Stimulated activated CD4-positive, alpha-beta T cell treated with anti-CD3 and anti-CD28 coated beads, Interleukin-12 subunit alpha, Interleukin-12 subunit beta, amount 100 ng/mL, for 24 hours (primary cell): ENCODE results near the gene DRD3.

Source experiments
- DNase-seq, 2 experiments: peaks; one replicate each; pipeline ENCODE4 v3.0.0-alpha.2; 2020; ENCODE audit warnings: low read depth in 2 of 2

DRD3 gene

DNA sequence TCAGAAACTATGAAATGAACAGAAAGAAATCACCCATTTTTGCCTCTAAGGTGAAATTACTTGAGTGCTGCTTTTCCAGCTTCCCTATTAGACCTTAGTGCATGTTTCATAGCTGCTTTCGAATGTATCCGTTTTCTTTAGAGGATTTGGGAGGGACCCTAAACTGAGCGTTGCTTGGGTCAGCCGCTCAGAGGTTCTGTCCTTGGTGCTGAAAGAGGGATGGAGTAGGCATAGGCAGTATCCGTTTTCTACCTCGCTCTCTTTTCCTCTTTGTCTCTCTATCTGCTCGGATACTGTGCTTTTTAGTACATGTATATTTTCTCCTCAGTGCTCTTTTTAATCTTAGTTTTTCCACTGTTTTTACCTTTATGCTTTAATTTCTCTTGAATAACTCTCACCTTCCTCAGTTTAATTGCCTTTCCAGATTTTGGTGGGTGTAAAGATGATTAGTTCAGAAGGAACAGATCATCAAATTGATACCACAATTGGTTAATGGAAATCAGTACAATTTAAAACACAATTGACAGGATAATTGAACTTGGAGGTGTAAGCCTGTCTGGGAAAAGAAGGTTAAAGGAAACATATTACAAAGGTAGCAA, at the start of gene DRD3:
TSS of gene DRD3 (minus strand) at position 283 of the 599 bp plus-strand sequence. CDS start 7,060 bp downstream, outside the sequence.
- no peak for DNase-seq

GRCh38 chr3:114227076-114227475, 48.2 kb upstream of the DRD3 start:
- no peak for DNase-seq

DNA sequence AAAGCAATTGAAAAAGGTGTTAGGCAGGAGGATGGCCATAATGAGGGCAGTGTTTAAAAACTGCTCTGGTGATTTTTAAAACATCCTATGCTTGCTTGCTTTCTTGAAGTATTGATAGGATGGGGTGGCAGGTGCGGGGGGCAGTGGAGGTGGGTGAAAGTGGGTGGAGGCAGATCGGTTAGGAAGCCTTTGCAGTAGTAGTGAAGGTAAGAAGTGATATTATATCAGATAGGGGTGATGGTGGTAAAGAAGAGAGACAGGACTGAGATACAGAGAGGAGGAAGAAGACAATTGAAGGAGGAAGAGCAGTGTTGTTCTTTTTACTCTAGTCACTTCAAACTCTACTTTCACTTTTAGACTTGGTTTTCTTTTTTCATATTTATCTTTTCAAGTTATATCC, 47.5 kb upstream of the DRD3 start:
- no peak for DNase-seq

GRCh38 chr3:114223143-114223542, 44.3 kb upstream of the DRD3 start:
- no peak for DNase-seq

- no peak for DNase-seq
These were observed 43.0 kb upstream of the DRD3 start for GRCh38 chr3:114221881-114222264.

DNA sequence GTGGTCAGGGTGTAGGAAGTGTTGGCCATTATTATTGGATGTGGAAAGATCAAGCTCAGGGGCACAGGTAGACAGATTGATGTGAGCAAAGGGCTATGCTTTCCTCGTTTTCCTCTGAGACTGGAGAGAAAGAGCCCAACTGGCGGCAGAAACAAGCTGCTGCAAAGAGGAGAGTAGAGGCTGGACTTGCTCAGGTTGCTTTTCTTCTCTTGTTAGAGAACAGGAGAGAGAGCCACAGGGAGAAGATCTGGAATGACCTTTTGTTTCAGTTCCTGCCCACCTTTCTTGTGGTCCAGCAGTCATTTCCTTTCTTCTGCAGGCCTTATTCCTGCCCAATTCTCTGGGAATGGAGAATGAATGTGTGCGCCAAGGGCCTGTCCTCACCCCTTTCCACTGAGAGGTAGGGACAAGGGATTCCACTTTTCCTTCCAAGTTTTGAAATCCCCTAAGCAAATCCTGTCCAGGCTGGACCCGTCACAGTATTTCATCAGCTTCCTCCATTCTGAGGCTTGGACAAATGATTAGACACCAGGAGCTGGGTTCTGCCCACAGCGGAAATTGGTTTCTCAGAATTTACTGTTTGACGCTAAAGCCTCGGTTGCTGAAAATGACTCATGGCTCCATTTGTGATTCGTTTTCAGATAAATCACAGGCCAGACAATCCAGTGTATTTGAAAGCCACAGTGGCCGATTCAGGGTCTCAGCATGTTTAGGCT, 42.5 kb upstream of the DRD3 start:
- peak in 1 of 2 experiments; percentile 22 for DNase-seq

- no peak for DNase-seq
These were observed 40.9 kb upstream of the DRD3 start for GRCh38 chr3:114219741-114220140.

DNA sequence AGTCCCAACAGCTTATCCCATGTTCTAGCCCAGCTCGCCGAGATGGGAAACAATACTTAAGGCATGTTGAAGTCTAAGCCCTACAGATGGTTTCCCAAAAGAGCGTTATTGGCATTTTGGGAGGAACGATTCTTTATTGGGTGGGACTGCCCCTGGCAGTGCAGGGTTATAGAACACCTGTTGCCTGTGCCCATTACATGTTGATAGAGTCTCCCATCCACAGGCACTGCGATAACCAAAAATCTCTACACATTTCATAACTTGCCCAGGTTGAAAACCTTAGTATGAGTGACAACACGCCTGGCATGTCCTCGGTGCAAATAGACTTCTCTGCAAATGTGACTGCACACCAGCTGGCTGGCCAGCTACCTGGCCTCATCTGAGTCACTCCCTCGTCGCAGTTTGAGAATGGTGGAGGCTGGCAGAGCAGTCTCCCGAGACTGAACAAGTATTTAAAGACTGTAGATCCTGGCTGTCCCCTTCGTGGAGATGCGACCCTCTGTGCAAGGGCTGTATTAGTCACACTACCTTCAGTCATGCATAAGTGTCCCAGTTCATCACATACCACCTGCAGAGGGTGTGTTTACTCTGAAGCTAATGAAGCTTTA, 39.8 kb upstream of the DRD3 start:
- no peak for DNase-seq

DNA sequence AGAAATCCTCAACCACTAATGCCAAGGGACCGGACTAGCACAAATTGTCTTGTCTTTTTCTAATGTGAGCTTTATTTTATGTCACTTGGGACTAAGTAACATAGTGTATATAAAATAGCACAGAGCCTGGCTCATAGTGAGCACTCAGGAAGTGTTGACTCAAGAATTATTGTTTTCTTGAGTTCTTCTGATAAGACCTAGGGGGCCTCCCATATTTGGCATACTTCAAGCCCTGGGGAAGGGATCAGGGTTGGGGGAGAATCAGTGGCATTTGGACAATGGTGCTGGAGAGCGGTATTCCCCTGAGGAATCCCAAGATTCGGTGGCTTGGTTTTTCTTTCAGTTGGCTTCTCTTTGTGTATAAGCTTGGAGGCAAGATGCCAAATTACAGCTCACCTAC, 39.2 kb upstream of the DRD3 start:
- no peak for DNase-seq

DNA sequence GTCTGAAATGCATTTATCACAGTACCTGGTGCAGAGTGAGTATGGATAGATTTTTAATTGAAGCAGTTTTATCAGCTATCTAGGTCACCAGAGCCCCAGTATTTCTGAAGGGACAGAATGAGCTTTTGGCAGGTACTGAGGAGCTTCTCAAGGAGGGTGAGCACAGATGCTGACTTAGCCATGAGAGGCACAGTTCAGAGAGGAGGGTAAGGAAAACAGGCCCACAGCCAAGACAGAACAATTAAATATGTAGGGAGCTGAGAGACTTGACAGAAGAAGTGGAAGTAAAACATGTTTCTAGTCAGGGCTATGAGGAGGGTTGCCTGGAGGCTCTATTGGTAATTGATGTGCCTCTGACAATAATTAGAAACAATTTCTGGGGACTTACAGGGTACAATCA, 38.4 kb upstream of the DRD3 start:
- DNase-seq: no peak

GRCh38 chr3:114216186-114216970, 37.5 kb upstream of the DRD3 start:
- no peak for DNase-seq

DNA sequence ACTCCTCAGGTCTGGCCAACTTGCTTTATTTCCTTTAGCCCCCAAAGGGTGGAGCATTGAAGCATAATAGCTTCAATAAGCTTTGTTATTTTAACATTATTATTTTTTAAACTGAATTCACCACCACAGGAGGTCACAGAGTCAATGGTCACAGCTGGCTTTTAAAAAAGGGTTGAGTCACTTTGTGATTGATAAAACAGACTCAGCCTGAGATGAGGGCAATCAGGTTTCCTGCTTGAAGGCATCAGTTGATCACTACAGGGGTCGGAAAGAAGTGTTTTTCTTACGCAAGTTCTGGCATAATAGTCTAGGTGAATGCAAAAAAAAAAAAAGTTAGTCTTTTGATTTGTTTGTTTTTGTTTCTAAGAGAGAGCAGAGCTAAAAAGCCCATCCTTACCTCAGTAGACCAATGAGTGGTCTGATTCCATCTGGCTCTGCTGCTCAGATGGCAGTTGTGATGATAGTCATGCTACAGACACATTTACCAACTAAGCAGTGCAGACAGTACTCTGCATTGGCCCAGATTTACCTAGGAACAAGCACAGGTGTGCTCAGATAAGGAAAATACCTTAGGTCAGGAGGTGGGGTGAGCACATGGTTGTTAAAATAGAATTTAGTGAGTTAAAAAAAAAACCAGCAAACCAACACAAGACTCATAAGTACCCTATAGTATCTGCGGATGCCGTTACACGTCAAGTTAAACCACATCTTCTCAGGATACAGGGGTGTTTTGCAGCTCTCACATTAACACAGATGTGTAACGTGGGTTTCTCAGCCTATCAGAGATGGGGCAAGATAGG, 35.9 kb upstream of the DRD3 start:
- no peak for DNase-seq

DNA sequence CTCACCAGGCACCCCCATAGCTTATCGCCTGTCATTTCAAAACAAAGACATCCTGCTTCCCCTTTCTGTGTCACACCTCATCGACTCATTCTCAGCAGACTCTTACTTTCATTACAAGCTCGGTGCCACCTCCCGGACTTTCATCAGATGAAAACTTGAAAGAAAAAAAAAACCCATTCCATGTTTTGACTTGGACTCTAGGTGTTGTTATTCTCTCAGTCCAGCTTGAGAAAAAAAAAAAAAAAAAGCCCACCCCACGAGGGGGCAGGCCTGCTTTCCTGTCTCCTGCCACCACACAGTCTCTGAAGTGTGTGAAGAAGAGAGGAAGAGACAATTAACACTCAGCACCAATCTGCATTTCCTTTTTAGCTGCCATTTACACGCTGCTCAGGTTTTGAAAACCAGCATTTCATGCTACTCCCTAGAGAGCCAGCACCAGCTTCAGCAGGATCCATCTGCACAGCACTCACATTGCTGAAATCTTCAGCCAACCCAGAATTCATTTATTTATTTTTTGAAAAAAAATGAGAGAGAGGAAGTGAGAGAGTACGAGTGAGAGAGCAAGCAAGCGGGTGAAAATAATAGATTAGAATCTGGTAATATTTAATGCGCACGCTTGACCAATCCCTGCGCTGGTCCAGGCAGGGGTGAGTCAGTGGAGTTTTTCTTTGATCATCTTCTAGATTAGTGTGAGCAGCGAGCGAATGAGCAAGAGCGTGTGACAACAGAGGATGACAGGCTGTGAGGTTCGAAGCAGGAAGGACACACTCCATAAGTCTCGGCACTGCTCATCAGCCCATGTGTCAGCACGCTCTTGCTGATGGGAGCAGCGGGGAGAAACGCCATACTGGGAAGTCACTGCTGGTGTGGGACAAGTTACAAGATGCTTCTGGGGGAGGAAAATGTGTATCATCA, 35.0 kb upstream of the DRD3 start:
- peak; percentile 49 to 56 for DNase-seq

DNA sequence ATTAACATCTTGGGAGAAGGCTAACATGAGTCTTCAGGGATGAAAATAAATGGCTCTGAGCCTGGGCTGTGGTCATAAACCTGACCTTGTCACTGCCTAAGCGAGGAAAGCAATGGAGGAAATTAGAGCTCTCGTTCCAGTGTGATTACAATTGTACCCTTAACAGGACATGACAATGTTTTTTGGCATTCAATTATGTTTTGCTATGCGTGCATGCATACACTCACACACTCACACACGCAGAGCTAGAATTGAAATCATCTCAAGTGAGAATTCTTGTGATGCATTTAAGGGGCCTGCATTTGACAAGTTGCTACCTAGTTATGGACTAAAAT, 34.4 kb upstream of the DRD3 start:
- no peak for DNase-seq

GRCh38 chr3:114212646-114213045, 33.8 kb upstream of the DRD3 start:
- no peak for DNase-seq

DNA sequence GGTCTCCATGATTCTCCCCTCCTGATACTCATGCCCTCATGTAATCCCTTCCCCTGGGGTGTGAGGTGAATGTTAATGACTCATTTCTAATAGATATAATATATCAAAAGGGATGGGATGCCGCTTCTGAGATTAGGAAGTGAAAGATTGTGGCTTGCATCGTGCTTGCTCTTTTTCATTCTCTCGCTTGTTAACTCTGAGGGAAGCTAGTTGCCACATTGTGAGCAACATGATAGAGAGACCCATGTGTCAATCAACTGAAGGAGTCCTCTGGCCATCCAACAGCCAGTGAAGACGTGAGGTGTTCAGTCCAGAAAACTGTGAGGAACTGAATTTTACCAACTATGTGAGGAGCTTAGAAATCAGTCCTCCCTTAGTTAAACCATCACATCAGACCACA, 28.9 kb upstream of the DRD3 start:
- no peak for DNase-seq

DNA sequence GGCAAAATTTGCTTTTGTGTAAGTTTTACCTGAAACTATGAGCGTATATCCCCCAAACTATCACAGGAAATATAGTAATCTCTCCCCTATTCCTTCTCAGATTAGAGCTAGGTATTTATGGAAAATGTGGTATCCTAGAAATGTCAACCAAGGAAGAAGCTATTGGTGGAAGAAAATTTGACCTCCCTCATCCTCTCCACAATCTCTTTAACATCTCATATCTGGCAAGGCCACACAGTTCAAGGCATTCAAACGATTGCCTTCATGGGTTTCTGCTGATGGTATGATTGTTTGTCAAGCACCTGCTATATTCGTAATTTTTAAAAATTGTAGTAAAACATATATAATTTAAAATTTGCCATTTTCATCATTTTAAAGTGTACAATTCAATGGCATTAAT, 27.5 kb upstream of the DRD3 start:
- no peak for DNase-seq

- DNase-seq: no peak
These were observed 26.7 kb upstream of the DRD3 start for GRCh38 chr3:114205541-114205940.

DNA sequence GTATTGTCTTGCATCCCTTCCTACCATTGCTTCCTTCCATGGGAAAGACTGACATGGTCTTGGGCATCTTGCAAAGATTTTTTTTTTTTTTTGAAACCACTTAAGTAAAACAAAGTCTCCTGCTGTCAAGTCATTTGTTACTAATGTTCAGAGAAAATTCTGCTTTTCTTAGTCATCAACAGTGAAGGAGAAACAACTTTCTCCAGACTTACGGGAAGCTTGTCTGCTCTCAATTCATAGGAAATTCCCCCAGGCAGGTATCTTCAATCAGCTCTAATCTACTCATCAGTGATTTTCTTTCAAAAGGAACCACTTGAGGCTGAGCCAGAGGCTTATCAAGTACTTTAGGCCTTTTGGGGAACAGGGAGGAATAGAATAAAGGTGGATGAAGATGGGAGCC, 15.9 kb upstream of the DRD3 start:
- DNase-seq: no peak

DNA sequence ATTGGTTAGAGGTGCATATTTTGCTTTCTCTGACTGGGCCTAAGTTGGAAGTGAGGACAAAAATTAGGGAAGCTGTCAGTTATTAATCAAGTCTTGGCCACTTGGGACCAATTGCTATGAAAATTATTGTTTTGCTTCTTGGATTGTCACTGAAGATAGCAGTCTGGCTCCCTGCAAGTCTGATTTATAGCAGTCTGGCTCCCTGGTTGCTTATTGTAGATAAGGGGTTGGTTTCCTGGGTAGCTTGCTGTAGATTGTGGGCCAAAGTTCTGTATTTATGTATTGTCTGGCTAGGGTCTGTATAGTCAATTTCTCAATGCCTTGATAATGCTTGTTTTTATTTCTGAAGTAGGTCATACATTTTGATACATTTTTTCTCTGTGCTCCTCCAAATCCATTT, 13.3 kb upstream of the DRD3 start:
- DNase-seq: no peak

GRCh38 chr3:114186501-114186900, 7.6 kb upstream of the DRD3 start:
- DNase-seq: no peak
